Thymus (tissue), 11 donors: ENCODE measurements around the gene NPTX1. TPM values are rescaled to one million over a fixed set of nuclear protein-coding genes. Genes with fewer than 3 reads are reported as not detected.

ENCODE experiments used
- DNase-seq, 9 donors: peaks; one replicate each; pipeline ENCODE4 v3.0.0-alpha.2; 2013; ENCODE audit warnings: low spot score in 9 of 9, low read depth in 6 of 9, missing footprints in 1 of 9
- H3K27ac ChIP-seq, 2 donors: one replicate each; pipeline ENCODE4 v1.5.1; 2013; ENCODE audit warnings: control low read depth in 1 of 2, low read depth in 1 of 2, low read length in 1 of 2, mild to moderate bottlenecking in 1 of 2, moderate library complexity in 1 of 2
- H3K27me3 ChIP-seq, 2 donors: one replicate each; pipeline ENCODE4 v1.5.1; 2013; ENCODE audit warnings: low read length in 1 of 2; ENCODE audit not compliant: control insufficient read depth in 2 of 2, insufficient read depth in 1 of 2
- H3K36me3 ChIP-seq, 2 donors: one replicate each; pipeline ENCODE4 v1.5.1; 2013; ENCODE audit warnings: low read length in 1 of 2, mild to moderate bottlenecking in 1 of 2, moderate library complexity in 1 of 2; ENCODE audit not compliant: control insufficient read depth in 2 of 2, insufficient read depth in 2 of 2
- H3K4me1 ChIP-seq, 2 donors: one replicate each; pipeline ENCODE4 v1.5.1; 2013; ENCODE audit warnings: low read length in 2 of 2; ENCODE audit not compliant: control insufficient read depth in 2 of 2, insufficient read depth in 2 of 2
- H3K4me3 ChIP-seq, 2 donors: one replicate each; pipeline ENCODE4 v1.5.1; 2013; ENCODE audit warnings: low read length in 2 of 2, control low read depth in 1 of 2, mild to moderate bottlenecking in 1 of 2
- H3K9me3 ChIP-seq, 2 donors: one replicate each; pipeline ENCODE4 v1.5.1; 2013; ENCODE audit warnings: low read length in 1 of 2, mild to moderate bottlenecking in 1 of 2; ENCODE audit not compliant: control insufficient read depth in 2 of 2, insufficient read depth in 1 of 2
- WGBS: extraction: QIAGEN DNeasy Blood & Tissue Kit; methylation state at CpG from one replicate; pipeline ENCODE4 v1.1.7; 2013; 5-methylcytosine and 5-hydroxymethylcytosine counted together
- polyA plus RNA-seq: library from polyadenylated mRNA; stranded (reverse); fragments of 200-250 nt; gene quantifications from one replicate; pipeline ENCODE4 v1.2.3, GENCODE V29; 2013
- total RNA-seq: library from RNA; stranded (reverse); fragments of 120-200 nt; gene quantifications from one replicate; pipeline ENCODE4 v1.2.4, GENCODE V29; 2013
- donor health status: healthy.

The NPTX1 gene
- total and polyA plus RNA-seq, 2 donors, result 1.0 to 8.3 TPM

DNA sequence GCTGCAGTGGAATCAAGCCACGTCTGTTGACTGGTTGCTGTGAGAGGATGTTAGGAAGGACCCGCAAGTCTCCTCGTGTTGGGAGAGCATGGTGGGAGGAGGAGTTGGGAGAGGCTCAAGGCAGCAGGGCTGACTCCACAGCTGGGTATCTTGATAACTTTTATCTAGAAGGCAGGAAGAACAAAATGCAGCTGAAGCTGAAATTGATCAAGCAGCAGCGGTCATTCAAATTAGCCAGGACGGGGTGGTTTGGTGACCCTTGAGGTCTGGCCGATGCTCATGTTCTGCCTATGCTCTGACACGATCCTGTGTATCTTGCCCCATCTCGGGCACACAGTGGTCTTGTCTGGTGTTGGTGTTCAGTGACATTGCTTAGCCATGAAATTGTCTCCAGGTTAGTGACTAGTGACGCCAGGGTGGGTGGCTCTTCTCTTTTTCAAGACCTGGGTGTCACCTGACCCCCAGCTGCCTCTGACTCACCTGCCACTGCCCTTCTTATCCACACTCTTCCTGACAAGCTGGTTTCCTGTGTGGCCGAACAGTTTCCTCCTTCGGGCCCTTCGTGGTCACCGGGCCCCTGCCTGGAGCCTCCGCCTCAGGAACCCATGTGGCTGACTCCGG, 19.1 kb downstream of the NPTX1 start:
- Histone ChIP-seq H3K4me3 (no peak overlapping the region), H3K27me3 (peaks cover 0 to 69% of the 10 kb centered on the region in 2 donors), H3K9me3 (peaks cover 0 to 3% of the 10 kb centered on the region in 2 donors), H3K27ac (no peak overlapping the region), H3K4me1 (peaks cover 7 to 17% of the 10 kb centered on the region in 2 donors), H3K36me3 (no peaks in the 10 kb centered on the region)
- WGBS, result 57% methylated on average over 15 of the region's 15 CpGs
- DNase-seq, result no peak

DNA sequence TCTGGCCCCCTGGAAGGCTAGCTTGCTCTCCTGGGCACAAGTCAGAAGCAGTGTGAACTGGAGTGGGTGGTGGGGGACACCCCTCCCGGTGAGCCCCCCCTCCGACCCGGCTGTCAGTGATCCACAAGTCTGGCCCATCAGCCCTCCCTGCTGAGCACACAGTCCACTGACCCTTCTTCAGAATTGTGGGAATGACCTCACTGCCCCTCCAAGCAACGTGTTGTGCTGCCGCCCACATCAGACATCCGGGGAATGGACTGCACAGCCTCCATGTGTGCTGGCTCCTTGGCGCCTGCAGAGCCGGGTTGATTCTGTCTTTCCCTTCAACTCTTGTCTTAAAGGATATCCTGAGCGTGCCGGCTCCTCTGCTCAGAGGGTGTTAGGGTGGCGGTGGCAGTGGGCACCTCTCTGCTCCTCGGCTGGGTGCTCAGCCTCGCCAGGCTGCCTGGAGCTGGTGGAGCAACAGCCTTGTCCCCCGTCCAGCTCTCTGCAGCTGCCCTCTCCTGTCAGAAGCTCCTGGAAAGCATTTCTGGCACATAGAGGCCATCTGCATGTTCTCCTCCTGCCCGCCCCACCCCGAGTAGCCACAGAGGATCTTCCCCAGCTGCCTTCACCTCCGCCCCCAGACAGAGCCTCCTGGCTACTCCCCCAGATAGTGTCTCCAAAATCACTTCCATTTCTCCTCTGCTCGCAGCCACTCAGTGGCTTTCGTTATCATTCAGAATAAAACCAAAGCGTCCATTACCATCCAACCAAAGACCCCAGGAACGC, 19.8 kb downstream of the NPTX1 start:
- no peaks in the 10 kb centered on the region for H3K36me3 ChIP-seq
- 88% methylated on average over 21 of the region's 21 CpGs for WGBS
- peaks cover 0 to 3% of the 10 kb centered on the region in 2 donors for H3K9me3 ChIP-seq
- no peak overlapping the region for H3K27ac ChIP-seq
- no peak overlapping the region for H3K4me3 ChIP-seq
- no peak for DNase-seq
- peaks cover 7 to 17% of the 10 kb centered on the region in 2 donors for H3K4me1 ChIP-seq
- H3K27me3 ChIP-seq, result peaks cover 0 to 63% of the 10 kb centered on the region in 2 donors

DNA sequence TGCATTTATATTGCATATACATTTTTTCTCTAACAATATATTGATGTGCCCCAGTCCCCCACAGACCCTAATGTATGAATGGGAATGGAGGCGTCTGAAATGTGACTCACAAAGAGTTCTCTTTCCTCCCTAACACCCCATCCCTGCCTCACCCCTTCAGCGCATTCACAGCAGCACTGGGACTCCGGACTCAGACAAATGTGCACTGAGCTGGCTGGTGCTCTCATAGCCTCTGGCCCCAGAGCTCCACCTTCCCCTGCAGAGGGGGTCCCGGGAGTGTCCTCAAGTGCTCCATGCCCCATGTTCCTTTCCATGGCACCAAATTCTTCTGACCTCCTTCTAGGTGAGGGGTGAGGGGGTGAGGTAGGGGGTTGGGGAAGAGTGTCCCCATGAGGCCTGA, 20.6 kb downstream of the NPTX1 start:
- Histone ChIP-seq H3K9me3 (peaks cover 0 to 3% of the 10 kb centered on the region in 2 donors), H3K27ac (peak overlapping the region in 1 of 2 donors; percentile 86), H3K4me3 (no peak overlapping the region), H3K4me1 (peaks cover 7 to 17% of the 10 kb centered on the region in 2 donors), H3K27me3 (peaks cover 0 to 57% of the 10 kb centered on the region in 2 donors), H3K36me3 (no peaks in the 10 kb centered on the region)
- WGBS, result 96% methylated on average over 4 of the region's 4 CpGs
- no peak for DNase-seq

- no peak for DNase-seq
- Histone ChIP-seq H3K4me3 (peak overlapping the region; percentile 80 to 89), H3K36me3 (no peaks in the 10 kb centered on the region), H3K9me3 (peaks cover 0 to 3% of the 10 kb centered on the region in 2 donors), H3K27ac (peak overlapping the region; percentile 86 to 95), H3K27me3 (peaks cover 0 to 57% of the 10 kb centered on the region in 2 donors), H3K4me1 (peaks cover 7 to 17% of the 10 kb centered on the region in 2 donors)
- 12% methylated on average over 20 of the region's 20 CpGs for WGBS
Measured at GRCh38 chr17:80455336-80455710, 21.1 kb downstream of the NPTX1 start.

DNA sequence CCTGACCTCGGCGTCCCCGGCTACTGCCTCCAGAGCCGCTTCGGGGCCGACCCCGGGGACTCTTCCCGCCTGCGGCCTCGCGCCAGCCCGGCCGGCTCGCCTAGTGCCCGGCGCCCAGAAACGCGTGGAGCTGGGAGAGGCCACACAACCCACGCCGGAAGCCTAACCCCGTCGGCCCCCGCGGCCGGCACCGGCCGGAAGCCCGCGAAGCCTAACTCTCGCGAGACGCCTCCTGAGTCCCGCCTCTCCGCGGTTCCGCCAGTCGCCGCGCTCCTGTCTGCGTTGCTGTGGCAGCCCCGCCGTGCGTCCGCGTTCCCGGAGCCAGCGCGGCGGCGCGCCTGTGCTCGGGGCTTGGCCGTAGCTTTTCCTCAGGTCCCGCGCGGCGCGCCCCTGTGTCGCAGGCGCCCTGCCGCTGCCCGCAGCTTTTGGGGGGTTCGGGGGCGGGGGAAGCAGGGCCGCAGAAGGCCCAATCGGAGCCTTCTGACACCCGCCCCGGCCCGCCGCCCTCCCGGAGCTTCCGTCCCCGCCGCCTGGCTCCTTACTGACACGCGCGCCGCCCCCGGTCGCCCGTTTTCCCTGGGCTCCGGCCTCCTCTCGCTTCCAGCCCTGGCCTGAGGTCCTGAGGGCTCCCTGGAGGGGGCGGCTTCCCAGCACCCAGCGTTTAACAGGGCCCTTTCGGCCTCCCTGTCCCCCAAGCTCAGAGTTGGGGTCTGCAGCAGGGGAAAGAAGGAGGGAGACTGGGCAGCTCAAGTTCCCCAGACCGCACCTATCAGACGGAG, 21.7 kb downstream of the NPTX1 start:
- peaks cover 0 to 3% of the 10 kb centered on the region in 2 donors for H3K9me3 ChIP-seq
- H3K4me3 ChIP-seq, result peak overlapping the region; percentile 80 to 89
- peaks cover 0 to 57% of the 10 kb centered on the region in 2 donors for H3K27me3 ChIP-seq
- peak overlapping the region; percentile 86 to 95 for H3K27ac ChIP-seq
- under 1% methylated on average over 88 of the region's 88 CpGs for WGBS
- peak; percentile 86 to 97 (median 92) for DNase-seq
- H3K36me3 ChIP-seq, result no peaks in the 10 kb centered on the region
- peaks cover 7 to 17% of the 10 kb centered on the region in 2 donors for H3K4me1 ChIP-seq

DNA sequence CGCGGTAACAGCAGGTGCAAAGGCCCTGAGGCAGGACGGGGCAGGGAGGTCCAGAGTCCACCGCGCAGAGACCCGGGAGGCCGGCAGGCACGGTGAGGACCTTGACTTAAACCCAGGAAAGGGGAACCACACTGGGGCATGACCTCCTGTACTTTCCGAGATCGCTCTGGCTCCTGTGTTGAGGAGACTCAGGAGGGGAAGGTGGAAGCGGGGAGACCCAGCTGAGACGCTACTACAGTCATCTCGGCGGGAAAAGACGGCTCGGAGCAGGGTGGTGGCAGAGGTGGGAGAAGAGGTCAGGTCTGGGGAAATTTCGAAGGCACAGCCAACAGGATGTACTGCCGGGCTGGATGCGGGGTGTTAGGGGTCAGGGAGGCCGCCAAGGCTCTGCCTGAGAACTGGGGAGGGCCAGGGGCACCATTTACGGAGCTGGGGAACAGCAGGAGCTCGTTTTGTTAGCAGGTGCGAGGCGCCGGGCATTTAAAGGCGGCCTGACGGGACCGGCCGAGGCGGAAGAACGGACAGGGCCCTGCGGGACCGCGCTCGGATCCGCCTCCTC, 22.3 kb downstream of the NPTX1 start:
- WGBS, result 37% methylated on average over 36 of the region's 36 CpGs
- H3K9me3 ChIP-seq, result peaks cover 0 to 3% of the 10 kb centered on the region in 2 donors
- peaks cover 0 to 58% of the 10 kb centered on the region in 2 donors for H3K27me3 ChIP-seq
- peaks cover 7 to 17% of the 10 kb centered on the region in 2 donors for H3K4me1 ChIP-seq
- no peaks in the 10 kb centered on the region for H3K36me3 ChIP-seq
- peak overlapping the region; percentile 80 to 89 for H3K4me3 ChIP-seq
- no peak for DNase-seq
- peak overlapping the region; percentile 72 to 95 for H3K27ac ChIP-seq

- DNase-seq, result no peak
- WGBS, result 95% methylated on average over 19 of the region's 19 CpGs
- Histone ChIP-seq H3K36me3 (no peaks in the 10 kb centered on the region), H3K4me3 (peak overlapping the region in 1 of 2 donors; percentile 80), H3K4me1 (peaks cover 7 to 17% of the 10 kb centered on the region in 2 donors), H3K9me3 (peaks cover 0 to 3% of the 10 kb centered on the region in 2 donors), H3K27me3 (peaks cover 0 to 54% of the 10 kb centered on the region in 2 donors), H3K27ac (no peak overlapping the region)
Measured at GRCh38 chr17:80453126-80453997, 23.0 kb downstream of the NPTX1 start.
